CD4-positive, alpha-beta T cell treated with Interleukin-17A for 4 hours (primary cell): ENCODE results near the gene ADD1.
"Not testable (repeated sequence)": the region's sequence is repeated elsewhere in the genome, so short reads cannot be mapped to it uniquely, and the experiment has no call there.

ENCODE experiments used
- DNase-seq: peaks from one replicate; pipeline ENCODE4 v3.0.0-alpha.2; 2020; ENCODE audit warnings: mixed read lengths

ADD1 gene

DNA sequence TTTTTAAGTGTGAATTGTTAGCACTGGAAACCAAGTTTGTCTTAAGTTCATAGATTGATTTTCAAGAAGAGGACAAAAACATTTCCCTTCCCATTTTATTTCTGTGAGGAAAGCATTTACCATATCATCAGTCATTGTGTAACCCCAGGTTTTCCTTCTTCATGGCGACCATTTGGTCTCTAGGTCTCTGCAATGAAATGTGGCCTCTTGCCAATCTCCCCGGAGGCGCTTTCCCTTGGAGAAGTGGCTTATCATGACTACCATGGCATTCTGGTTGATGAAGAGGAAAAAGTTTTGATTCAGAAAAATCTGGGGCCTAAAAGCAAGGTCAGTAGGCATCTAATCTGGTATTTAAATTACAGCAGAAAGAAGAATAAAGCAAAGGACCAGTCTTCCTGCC lies 54.4 kb downstream of the ADD1 start:
- no peak for DNase-seq

DNA sequence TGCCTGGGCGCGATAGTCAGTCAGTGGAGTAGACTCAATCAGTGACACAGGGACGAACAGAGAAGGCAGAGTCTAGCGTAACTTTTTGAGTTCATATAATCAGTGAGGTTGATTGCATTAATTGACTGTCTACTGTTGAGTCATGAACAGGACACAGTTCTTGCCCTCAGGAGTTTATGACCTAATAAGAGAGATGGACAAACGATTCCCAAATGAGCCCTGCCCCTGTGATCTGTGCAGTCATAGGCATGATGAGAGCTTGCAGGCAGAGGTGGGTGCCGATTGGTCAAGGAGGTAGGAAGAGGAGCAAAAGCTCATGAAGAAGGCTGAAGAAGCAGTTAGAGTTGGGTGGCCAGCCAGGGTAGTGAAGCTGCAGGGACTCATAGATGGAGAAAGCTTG lies 57.1 kb downstream of the ADD1 start:
- no peak for DNase-seq

DNA sequence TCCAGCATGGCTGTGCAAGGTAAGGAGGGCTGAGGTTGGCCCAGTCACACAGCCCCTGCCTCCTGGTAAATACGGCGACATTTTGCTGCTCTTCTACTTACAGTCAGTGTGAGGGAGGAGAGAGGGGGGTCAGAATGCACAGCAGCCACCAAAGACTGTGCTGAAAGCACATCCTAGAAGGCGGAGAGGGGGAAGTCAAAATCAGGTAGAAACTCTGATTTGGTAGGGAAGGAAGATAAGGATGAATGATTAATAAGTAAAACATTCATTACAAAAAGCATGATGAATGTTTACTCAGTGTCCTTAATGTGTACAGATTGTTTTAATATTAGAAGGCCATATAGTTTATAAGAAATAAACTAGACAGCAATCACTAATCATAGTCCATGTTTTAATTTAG lies 57.5 kb downstream of the ADD1 start:
- no peak for DNase-seq

DNA sequence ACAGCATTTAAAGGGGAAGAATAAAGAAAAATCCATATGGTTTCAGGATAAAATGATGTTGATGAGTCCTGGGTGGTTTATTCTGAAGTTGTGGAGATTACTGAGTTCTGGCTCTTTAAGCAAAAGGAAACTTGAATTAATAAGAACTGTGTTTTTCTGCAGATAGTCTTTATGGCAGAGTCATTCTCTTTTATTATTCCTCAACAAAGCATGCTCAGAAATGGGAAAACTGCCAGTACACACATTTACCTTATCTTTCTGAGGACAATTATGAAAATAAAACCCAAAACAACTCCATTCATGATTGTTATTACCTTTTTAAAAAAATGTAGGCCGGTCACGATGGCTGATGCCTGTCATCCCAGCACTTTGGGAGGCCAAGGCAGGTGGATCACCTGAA lies 58.5 kb downstream of the ADD1 start:
- no peak for DNase-seq

DNA sequence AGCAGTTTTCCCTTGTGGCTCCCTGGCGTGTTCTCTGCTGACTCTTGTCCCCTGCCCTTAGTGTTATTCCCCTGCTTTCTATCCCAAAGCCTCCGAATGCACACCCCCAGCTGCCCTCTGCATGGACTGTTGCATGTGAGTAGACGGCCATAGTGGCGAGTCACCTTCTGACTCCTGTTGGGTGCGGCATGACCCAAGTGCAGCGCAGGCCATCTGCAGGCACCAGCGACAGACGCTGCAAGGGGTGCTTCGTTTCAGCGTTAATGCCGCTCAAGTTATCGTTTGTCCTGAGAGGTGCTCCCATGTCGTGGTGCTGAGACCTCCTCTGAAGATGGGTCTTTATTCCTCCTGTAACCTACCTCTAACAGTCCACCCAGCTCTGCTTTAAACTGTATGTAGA lies 61.9 kb downstream of the ADD1 start:
- no peak for DNase-seq

DNA sequence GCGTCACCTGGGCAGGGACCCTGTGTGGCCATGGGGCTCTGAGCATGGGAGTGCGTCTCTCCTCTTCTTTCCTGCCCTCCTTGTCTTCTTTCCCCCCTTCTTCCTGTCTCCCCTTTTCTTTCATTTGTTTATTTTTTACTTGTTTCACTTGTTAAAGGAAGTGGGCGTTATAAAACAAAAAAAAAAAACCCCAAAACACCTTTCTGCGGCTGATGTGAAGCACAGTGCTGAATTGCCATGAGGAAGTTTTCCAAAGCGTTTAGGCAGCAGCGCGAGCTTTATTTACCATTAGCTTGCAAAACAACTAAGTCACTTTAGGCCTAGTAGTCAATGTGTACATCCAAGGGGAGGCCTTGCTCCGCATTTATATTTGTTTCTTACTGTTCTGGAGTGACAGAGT lies 62.6 kb downstream of the ADD1 start:
- DNase-seq, result no peak

DNA sequence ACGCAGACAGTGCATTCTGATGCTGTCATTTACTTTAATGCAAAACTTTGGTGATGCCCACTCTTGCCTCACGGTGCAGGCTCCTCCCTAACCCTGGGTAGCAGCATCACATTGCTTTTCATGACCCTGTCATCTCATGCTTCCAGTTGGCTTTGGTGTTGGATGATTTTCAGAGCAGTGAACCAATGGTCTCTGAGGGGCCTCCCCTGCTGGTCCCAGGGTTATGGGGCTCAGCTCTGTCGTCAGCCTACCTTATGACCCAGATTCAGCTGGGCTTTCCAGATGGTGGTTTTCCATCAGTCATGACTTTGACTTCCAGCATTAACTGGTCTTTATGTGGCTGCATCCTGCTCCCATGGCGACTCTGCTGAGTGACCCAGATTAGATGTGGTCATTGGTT lies 63.6 kb downstream of the ADD1 start:
- DNase-seq, result no peak

DNA sequence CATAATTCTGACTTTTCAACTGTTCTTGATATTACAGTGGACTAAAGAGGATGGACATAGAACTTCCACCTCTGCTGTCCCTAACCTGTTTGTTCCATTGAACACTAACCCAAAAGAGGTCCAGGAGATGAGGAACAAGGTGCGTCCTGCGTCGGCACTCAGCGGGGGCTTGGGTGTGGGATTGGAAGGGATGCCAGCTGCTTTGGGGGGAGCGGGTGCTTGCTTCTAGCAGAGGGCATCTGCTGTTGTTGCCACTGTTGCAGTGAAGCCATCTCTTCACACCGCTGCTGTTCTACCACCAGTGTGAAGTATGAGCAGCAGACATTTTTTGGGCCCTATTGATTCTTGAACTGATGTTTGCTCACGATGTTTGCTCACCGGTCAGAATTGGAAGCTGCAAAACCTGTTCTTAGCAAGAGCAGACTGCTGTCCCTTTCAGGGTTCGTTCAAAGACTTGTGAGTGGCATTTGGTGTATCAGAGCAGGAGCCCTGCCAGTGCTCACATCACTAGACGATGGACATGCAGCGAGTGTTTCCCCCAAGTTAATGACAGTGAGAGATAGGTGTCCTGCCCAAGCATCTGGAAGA lies 64.2 kb downstream of the ADD1 start:
- DNase-seq, result no peak

DNA sequence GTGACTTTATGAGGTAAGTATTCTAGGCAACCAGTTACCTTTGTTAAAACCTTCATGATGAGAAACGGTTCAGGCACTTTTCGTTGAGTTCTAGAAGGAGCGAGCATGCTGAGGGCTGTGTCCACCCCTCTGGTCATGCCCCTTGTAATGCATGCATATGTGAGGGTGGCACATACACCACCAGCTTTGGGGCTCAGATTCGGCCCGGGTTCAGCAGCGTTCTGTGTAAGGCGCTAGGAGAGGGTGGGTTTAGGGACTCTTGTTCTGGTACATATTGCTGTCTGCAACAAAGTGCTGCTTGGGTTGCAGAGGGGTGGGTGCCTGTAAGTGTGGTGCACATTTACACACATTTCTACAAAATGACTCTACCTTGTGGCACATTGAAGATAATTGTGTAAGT lies 65.0 kb downstream of the ADD1 start:
- no peak for DNase-seq

DNA sequence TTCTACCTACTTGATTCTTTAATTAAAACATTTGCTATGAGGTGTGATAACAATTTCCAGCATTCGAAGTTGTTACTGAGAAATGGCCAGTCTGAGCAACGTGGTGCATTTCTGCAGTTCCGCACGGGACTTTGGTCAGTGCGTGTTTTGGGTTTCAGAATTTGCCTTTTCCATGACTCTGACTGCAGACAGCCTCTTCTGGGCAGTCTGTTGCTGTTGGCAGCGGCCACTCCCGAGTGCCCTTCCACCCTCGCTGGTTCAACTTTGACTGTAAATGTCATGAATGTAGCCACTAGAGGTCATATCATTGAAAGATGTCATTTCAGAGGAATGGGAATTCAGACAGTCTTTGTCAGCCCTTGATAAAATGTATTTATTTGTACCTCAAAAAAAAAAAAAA lies 65.9 kb downstream of the ADD1 start:
- no peak for DNase-seq

DNA sequence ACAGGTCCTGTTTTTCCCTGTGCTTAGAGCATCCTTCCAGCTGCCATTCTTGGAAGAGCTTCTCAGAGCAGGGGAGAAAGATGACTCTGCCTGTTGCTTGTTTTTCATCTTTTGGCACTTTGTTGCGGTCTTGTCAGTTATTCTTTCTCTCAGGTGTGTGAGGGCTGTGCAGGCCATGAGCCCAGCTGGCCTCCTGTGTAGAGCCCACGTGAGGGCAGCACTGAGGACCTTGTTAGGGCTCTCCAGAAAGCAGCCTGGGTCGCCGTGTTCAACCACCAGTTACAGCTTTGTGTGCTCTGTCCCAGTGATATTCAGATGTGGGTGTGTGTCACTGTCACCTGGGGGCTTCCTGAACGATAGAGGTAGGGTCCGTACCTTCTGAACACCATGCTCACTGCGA lies 66.8 kb downstream of the ADD1 start:
- DNase-seq, result no peak

DNA sequence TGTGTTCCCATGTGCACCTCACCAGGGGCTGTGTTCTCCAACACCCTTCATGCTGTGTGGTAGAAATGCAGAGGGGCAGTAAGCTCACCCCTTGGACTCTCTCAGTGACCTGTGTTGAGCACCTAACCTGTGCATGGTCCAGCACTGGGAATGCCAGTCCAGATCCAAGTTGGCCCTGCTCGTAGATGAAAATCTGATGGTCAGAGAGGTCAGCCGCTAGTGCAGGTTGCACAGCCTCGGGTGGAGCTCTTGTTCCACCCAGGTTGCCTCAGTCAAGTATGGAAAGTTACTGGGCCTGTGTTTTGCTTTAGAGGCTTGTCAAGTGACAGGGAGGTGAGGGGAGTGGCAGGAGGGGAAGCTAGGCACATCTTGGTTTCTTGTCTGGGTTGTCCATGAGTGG lies 68.2 kb downstream of the ADD1 start:
- DNase-seq, result no peak

DNA sequence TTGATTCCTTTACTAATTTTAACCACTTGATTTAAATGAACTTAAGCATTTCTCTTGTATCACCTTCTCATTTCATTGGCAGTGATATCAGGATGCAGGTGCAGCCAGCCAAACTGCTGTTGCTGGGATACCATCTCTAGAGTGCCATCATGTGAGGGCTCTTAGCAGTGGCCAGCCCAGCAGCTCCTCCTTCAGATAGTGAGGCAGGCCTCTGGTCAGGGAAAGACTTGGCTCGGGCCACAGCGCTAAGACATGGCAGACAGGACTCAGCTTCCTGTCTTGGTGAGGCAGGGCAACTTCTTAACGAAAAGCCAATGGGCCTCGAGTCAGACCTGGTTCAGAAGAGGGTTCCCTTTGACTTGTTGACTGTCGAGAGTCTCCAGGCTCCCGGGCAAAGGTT lies 69.5 kb downstream of the ADD1 start:
- DNase-seq, result no peak

DNA sequence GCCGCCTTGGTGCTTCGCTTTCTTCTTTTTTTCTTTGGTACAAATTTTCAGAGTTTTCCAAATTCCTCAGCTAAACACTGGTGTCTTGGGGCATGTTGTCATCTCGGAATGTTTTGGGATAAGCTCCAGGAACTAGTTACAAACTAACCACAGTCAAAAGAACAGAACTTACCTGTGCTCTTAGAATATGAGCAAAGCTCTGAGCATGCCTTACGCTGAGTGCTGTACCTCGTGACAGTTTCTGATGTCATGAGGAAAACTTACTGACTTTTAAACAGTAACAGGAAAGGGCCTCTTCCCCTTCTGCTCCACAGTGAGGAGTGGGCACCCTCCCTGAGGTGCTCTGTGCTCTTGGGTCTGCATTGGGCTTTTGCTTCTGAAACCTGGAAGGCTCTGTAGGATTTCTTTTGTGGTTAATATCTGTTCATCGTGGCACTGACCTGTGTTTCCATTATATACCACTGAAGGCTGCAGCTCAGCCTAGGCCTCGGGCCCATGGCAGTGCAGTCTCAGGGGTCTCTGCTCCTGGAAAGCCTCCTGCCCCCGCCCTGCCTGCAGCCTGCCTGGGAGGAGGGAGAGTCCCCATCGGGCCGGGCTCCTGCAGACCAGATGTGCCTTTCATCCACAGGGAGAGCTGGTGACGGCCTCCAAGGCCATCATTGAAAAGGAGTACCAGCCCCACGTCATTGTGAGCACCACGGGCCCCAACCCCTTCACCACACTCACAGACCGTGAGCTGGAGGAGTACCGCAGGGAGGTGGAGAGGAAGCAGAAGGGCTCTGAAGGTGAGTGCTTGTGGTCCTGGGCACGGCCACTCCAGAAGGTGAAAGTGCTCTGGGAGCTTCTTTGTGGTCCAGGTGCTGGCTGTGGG lies 70.8 kb downstream of the ADD1 start:
- no peak for DNase-seq

DNA sequence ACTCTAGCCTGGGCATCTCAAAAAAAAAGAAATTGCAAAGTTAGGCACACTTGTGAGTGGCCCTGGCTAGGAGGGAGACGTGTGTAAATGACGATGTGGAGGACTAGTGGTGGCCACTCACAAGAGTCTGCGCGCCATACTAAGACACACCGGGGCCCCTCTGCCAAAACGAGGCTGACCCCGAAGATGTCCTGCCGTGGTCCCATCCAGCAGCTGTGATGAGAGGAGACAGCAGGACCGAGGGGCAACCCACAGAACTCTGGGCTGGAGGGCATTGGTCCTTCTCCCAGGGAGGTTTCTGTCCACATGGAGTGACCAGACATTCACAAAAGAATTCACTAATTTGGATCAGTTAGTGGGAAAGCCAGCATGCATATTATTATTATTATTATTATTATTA lies 72.1 kb downstream of the ADD1 start:
- DNase-seq, result no peak

DNA sequence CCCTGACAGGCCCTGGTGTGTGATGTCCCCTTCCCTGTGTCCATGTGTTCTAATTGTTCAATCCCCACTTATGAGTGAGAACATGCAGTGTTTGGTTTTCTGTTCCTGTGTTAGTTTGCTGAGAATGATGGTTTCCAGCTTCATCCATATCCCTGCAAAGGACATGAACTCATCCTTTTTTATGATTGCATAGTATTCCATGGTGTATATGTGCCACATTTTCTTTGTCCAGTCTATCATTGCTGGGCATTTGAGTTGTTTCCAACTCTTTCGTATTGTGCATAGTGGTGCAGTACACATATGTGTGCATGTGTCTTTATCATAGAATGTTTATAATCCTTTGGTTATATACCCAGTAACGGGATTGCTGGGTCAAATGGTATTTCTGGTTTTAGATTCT lies 73.1 kb downstream of the ADD1 start:
- not testable (repeated sequence) for DNase-seq

DNA sequence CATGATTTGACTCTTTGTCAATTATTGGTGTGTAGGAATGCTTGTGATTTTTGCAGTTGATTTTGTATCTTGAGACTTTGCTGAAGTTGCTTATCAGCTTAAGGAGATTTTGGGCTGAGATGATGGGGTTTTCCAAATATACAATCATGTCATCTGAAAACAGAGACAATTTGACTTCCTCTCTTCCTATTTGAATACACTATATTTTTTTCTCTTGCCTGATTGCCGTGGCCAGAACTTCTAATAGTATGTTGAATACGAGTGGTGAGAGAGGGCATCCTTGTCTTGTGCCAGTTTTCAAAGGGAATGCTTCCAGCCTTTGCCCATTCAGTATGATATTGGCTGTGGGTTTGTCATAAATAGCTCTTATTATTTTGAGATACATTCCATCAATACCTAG lies 74.7 kb downstream of the ADD1 start:
- DNase-seq, result not testable (repeated sequence)

DNA sequence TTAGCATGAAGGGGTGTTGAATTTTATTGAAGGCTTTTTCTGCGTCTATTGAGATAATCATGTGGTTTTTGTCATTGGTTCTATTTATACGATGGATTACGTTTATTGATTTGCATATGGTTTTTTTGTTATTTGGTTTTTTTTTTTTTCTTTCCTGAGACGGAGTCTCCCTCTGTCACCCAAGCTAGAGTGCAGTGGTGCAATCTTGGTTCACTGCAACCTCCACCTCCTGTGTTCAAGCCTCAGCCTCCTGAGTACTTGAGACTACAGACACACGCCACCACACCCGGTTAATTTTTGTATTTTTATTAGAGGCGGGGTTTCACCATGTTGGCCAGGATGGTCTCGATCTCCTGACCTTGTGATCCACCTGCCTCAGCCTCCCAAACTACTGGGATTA lies 75.1 kb downstream of the ADD1 start:
- not testable (repeated sequence) for DNase-seq

DNA sequence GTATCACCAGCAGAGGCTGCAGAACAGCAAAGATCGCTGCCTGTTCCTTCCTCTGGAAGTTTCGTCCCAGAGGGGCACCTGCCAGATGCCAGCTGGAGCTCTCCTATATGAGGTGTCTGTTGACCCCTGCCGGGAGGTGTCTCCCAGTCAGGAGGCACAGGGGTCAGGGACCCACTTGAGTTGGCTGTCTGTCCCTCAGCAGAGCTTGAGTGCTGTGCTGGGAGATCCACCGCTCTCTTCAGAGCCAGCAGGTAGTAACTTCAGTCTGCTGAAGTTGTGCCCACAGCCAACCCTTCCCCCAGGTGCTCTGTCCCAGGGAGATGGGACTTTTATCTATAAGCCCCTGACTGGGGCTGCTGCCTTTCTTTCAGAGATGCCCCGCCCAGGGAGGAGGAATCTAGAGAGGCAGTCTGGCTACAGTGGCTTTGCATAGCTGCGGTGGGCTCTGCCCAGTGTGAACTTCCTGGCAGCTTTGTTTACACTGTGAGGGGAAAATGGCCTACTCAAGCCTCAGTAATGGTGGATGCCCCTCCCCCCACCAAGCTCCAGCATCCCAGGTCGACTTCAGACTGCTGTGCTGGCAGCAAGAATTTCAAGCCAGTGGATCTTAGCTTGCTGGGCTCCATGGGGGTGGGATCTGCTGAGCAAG lies 78.9 kb downstream of the ADD1 start:
- not testable (repeated sequence) for DNase-seq

DNA sequence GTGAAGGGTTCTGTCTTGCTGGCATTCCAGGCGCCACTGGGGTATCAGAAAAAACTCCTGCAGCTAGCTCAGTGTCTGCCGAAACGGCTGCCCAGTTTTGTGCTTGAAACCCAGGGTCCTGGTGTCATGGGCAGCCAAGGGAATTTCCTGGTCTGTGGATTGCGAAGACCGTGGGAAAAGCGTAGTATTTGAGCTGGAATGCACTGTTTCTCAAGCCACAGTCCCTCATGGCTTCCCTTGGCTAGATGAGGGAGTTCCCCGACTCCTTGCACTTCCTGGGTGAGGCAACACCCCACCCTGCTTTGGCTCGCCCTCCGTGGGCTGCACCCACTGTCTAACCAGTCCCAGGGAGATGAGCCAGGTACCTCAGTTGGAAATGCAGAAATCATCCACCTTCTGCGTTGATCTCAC lies 79.5 kb downstream of the ADD1 start:
- DNase-seq, result no peak

DNA sequence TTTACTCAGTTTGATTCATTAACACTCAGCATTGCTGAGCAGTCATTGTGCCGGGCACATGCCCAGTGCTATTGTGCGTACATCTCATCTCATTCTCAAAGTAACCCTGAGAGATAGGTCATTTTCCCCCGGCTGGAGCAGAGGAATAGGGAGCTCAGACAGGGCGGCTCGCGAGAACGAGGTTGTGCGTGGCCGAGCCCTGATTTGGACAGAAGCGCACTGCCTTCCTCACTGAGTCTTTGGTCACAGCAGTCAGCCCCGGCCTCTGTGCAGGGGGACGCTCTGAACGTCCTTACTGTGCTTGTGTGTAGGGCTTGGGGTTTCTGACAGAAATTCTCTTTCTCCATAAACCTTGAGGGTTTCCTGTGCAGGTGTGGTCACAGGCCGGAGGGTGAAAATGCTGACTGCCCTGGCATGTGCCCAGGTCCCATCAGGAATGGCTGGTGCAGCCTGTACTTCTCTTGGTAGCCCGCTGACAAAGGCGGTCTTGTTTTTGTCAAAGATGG lies 80.1 kb downstream of the ADD1 start:
- no peak for DNase-seq

DNA sequence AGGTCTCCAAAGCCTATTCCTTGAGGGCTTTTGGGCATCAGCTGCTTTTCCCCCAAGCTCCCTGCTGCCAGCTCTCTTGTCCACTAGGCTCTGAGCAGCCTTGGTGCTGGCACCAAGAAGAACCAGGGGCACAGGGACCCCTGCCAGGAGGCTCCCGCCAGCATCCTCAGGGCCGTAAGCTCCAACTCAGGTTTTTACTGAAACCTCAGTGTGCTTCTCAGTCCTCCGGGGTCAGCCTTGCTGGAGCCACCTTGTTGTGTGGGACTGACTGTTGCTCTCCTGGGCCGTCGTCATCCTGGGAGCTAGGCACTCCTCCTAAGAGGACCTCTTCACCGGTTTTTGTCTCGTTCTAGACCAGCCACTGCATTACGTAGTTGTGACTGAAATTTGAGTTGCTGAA lies 80.6 kb downstream of the ADD1 start:
- DNase-seq, result no peak

DNA sequence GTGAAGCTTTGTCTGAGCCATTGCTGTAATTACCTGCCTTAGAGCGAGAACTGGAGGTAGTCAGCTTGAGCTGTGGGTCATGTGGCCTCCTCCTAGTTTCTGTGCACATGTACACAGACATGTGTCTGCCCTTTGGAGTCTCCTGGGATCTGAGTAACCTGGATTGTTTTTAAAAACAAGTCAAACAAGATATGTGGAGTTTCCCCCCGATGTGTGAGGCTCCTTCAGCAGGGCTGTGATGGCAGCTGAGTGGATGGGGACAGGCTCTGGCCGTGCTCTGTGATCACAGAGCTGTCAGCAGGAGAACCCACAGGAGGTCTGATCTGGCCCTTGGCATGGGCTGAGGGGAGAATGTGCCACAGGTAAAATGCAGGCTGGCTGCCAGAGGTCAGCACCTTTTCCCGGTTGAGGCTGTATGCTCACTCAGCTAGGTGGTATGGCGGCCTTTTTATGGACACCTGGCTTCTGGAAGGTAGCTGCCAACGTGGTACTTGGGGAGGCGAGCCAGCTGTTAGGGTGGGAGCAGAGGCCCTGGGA lies 81.2 kb downstream of the ADD1 start:
- DNase-seq, result no peak

DNA sequence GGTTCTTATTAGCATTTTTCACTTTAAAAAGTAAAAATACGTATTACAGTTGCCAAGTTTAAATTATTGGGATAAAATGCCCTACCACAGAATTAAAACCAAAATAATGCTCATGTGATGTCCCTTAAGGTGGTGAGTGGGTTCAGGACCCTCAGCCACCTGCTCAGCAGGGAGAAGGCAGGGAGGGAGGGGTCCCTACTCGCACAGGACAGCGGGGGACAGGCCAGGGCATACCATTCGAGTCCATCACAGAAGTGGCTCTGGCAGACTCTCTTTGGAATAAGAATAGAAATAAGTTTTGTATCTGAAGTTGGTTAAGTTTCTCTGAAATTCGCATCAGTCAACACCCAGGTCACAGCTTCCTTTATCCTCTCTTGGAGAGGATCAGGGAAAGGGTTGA lies 81.9 kb downstream of the ADD1 start:
- DNase-seq, result no peak
